ENCODE data around the gene NRXN3.
"Not testable (repeated sequence)": the region's sequence is repeated elsewhere in the genome, so short reads cannot be mapped to it uniquely, and the experiment has no call there.

The NRXN3 gene

GRCh38 chr14:78566026-78566858 is 396.1 kb downstream of the NRXN3 start:
- in situ Hi-C loops (cut with MboI; ENCODE audit: low sequenced_read_pairs): no loop called here

- in situ Hi-C loops (cut with MboI; ENCODE audit: low sequenced_read_pairs): no loop called here
Observed at GRCh38 chr14:78566859-78567172, 396.6 kb downstream of the NRXN3 start.

DNA sequence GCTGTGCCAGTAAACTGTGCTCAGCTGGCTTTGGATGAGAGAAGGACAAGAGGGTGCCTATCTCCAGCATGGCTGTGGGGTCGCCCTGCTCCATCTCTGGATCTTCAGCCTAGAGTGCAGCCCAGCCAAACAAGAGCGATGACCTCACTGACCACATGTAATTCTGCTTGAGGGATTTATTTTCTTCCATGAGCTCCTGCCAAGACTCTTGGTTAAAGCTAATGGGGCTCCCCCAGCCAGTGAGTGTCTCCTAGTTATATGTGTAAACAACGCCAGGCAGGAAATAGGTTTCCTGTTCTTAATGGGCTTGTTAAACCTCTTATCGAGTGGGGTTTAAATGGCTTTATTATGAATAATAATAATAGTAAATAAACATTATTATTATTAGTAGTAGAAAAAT is 397.2 kb downstream of the NRXN3 start:
- in situ Hi-C loops (cut with MboI; ENCODE audit: low sequenced_read_pairs): no loop called here

GRCh38 chr14:78573736-78574135 is 403.6 kb downstream of the NRXN3 start:
- in situ Hi-C loops (cut with MboI; ENCODE audit: low sequenced_read_pairs): not testable (repeated sequence)

- in situ Hi-C loops (cut with MboI; ENCODE audit: low sequenced_read_pairs): no loop called here
Observed at GRCh38 chr14:78576437-78577166, 406.4 kb downstream of the NRXN3 start.

DNA sequence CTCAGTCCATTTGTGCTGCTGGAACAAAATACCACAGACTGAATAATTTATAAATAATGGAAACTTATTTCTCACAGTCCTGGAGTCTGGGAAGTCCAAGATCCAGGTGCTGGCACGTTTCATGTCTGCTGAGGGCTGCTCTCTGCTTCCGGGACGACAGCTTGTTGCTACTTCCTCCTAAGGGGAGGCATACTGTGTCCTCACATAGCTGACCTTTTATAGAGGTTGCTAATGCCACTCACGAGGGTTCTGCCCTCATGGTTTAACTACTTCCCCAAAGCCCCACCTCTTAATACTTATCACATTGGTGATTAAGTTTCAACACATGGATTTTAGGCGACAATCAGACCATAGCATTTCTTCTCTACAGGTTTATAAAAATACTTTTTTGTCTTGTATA is 411.1 kb downstream of the NRXN3 start:
- in situ Hi-C loops (cut with MboI; ENCODE audit: low sequenced_read_pairs): no loop called here

GRCh38 chr14:78586681-78587080 is 416.5 kb downstream of the NRXN3 start:
- in situ Hi-C loops (cut with MboI; ENCODE audit: low sequenced_read_pairs): no loop called here

DNA sequence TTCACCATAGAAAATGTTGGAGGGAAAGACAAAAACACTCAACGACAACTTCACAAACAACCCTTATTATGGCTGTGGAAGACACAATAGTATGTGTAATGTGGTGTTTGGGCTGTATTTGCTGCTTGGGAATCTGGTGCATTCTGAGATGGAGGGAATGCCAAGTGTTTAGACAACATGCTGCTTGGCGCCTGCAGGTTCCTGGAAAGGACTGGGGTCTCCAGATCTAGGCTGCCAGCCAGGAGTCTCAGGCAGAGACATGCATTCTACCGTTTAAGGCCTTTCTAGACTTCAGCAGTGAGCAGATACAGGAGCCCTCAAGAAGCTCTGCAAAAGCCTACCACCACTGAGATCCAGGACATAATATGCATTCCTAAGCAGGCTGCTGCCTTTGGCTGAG is 418.7 kb downstream of the NRXN3 start:
- in situ Hi-C loops (cut with MboI; ENCODE audit: low sequenced_read_pairs): no loop called here

- in situ Hi-C loops (cut with MboI; ENCODE audit: low sequenced_read_pairs): no loop called here
Observed at GRCh38 chr14:78592616-78593219, 422.5 kb downstream of the NRXN3 start.

DNA sequence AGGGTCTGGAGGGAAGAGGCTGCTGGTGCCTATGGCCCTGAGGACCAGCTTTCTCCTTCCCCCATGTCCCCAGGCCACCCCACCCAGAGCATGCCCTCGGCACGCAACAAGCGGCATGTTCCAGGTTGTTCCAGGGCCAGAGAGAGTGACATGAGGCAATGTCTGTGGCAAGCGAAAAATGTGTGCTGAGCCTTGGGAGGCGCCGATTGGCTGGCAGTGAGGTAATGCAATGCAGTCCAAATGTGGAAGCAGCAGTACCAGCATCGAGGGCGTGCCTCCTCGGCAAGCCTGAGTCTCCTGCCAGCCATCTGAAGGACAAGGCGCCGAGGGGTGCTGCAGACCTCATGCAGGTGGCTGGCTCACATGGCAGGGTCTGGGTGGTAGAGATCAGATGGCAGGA is 423.8 kb downstream of the NRXN3 start:
- in situ Hi-C loops (cut with MboI; ENCODE audit: low sequenced_read_pairs): no loop called here

GRCh38 chr14:78595797-78596196 is 425.6 kb downstream of the NRXN3 start:
- in situ Hi-C loops (cut with MboI; ENCODE audit: low sequenced_read_pairs): no loop called here

GRCh38 chr14:78598046-78598920 is 428.1 kb downstream of the NRXN3 start:
- in situ Hi-C loops (cut with MboI; ENCODE audit: low sequenced_read_pairs): no loop called here

DNA sequence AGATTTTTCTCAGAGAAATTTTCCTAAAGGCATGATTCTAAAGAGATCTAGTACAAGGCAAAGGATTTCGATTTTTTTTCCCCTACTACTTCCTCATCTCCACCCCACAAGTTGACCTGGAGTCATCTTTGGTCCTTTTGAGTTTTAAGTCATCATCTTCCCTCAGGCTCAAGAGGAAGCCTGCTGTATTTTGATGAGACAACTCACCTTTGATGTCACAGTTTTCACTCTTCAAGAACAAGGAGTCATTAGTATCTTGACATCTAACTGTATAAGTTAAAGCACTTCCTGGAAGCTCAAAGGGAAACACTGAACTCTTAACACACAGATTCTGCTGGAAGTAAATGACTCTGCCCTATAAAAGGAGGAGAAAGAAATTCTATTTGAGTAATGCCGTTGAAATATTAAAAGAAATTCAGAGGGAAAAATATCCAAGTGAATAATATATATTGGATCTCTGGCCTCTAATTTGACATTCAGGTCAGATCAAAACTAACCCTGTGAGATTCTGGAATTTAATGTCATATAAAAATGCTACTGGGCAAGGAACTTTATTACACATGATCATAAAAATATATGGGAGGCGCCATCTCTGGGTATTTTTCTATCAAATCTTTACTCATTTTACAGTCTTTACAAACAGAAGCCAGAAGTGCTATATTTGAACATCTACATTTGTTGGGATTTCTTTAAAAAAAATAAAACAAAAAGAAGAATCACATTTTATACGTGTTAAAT is 435.0 kb downstream of the NRXN3 start:
- in situ Hi-C loops (cut with MboI; ENCODE audit: low sequenced_read_pairs): no loop called here

DNA sequence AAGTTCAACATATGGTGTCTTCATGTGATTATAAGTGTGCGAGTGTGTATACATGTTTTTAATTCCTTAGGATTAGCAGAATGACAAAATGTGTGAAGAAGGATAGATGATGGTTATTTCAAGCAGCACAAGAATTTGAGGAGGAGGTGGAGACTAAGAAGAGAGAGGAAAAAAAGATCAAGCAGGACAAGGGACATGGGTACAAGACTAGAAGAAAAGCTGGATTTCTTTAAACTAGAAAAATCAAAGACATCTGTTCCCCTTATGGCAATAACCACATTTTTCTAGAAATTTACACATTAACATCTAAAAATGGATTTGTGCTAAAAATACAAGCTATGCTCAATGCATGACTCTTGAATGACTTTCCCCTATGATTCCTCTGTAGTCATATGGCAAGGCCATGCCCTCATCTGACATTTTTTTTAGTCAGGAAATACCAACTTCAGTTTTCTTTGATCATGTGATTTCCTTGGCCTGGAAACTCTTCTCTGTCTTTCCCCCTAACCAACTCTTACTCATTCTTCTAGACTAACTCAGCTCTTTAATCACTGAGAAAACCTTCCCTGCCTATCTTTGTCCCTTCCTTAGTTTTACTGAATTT is 435.8 kb downstream of the NRXN3 start:
- in situ Hi-C loops (cut with MboI; ENCODE audit: low sequenced_read_pairs): no loop called here

DNA sequence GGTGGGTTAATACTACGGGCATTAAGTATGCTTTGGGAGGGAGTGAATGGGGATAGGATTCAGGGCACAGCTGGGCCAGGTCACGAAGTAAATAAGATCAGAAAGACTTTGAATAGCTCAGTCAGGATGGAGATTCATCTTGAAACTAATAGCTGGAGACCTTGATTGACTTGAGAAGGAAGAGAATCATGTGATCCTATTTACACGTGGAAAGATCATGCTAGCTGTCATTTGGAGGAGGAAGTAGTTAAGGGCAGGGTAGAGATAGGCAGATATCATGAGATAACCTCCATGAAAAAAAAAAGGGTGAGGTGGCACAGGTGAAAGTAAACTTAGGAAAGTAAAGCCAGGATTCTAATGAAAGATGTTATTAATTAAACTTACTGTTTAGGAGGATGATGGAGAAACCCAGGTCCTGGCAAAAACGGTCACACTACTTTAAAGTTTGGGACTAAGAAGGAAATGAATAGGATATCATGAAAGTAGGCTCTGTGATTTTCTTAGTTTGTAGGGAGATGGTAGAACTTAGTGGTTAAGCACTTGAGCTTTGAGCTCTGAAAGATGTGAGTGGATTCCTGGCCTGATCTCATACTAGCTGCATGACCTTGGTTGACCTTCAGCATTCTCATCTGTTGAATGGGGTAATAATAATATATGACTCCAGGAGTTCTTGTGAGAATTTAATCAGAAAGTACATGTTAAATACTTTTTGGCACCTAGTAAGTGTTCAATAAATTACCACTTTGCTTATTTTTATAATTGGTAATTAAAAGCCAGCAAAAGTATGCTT is 439.0 kb downstream of the NRXN3 start:
- in situ Hi-C loops (cut with MboI; ENCODE audit: low sequenced_read_pairs): no loop called here

GRCh38 chr14:78610994-78611393 is 440.8 kb downstream of the NRXN3 start:
- in situ Hi-C loops (cut with MboI; ENCODE audit: low sequenced_read_pairs): no loop called here

- in situ Hi-C loops (cut with MboI; ENCODE audit: low sequenced_read_pairs): no loop called here
Observed at GRCh38 chr14:78611796-78612571, 441.8 kb downstream of the NRXN3 start.

- in situ Hi-C loops (cut with MboI; ENCODE audit: low sequenced_read_pairs): no loop called here
Observed at GRCh38 chr14:78612666-78613065, 442.5 kb downstream of the NRXN3 start.

Measured in HL-60/S4 treated with retinoic acid at 250 ng/mL for 4 days and 3 days (cell line).